ENCODE results near the gene SCRN1. TPM values are rescaled to one million over a fixed set of nuclear protein-coding genes. Genes with fewer than 3 reads are reported as not detected.

Gene SCRN1
- total RNA-seq, 2 experiments from 2014 or later, result 37.1 to 62.7 TPM

GRCh38 chr7:29918850-29919249 lies 70.8 kb downstream of the SCRN1 start:
- ChIA-PET CTCF (ENCODE audit: unreplicated experiment) (no interaction called here), POLR2A (interaction anchor here (0.6 kb wide), 1 partner anchor 281 kb away, joined by 3 read pairs; no protein-coding TSS in a partner anchor)
- no TSS peak for BruUV-seq (replicated peaks)
- Histone ChIP-seq H3K4me2 (ENCODE audit: low read length) (no peak overlapping the region), H3K4me3 (ENCODE audit: low read depth, low read length, poor library complexity, severe bottlenecking) (no peak overlapping the region), H3K4me1 (ENCODE audit: insufficient read depth, low read length, poor library complexity, severe bottlenecking) (no peaks in the 10 kb centered on the region), H3K27ac (ENCODE audit: low read depth, low read length, poor library complexity, severe bottlenecking) (no peak overlapping the region), H3K36me3 (ENCODE audit: insufficient read depth, low read length) (peaks cover 46% of the 10 kb centered on the region), H3K79me2 (ENCODE audit: insufficient read depth, low read depth, low read length) (no peaks in the 10 kb centered on the region), H4K20me1 (ENCODE audit: insufficient read depth, low read length) (no peaks in the 10 kb centered on the region), H2AFZ (ENCODE audit: low read length) (no peak overlapping the region), H3K9me2 (ENCODE audit: insufficient read depth, low read length) (no peaks in the 10 kb centered on the region), H3K9me3 (ENCODE audit: low read length) (no peaks in the 10 kb centered on the region)
- TF ChIP-seq CTCF (conservative IDR thresholded peaks at IDR 0.05; ENCODE audit: low read length) (no peak), EZH2phosphoT487 (IDR thresholded peaks at IDR 0.05; ENCODE audit: borderline replicate concordance, low read depth, low read length) (no peak)
- intact Hi-C loops (cut with micrococcal nuclease; ENCODE audit: unreplicated experiment), result no loop called here
- DNase-seq (ENCODE audit: low spot score), result no peak

- Histone ChIP-seq H3K79me2 (ENCODE audit: insufficient read depth, low read depth, low read length) (no peaks in the 10 kb centered on the region), H2AFZ (ENCODE audit: low read length) (no peak overlapping the region), H3K9me2 (ENCODE audit: insufficient read depth, low read length) (no peaks in the 10 kb centered on the region), H3K27ac (ENCODE audit: low read depth, low read length, poor library complexity, severe bottlenecking) (no peak overlapping the region), H3K36me3 (ENCODE audit: insufficient read depth, low read length) (peaks cover 35% of the 10 kb centered on the region), H3K4me2 (ENCODE audit: low read length) (no peak overlapping the region), H3K4me1 (ENCODE audit: insufficient read depth, low read length, poor library complexity, severe bottlenecking) (no peaks in the 10 kb centered on the region), H3K9me3 (ENCODE audit: low read length) (no peaks in the 10 kb centered on the region), H3K4me3 (ENCODE audit: low read depth, low read length, poor library complexity, severe bottlenecking) (no peak overlapping the region), H4K20me1 (ENCODE audit: insufficient read depth, low read length) (no peaks in the 10 kb centered on the region)
- DNase-seq (ENCODE audit: low spot score), result no peak
- ChIA-PET CTCF (ENCODE audit: unreplicated experiment) (interaction anchor here (0.6 kb wide), 1 partner anchor 10 kb away, joined by 3 read pairs; no protein-coding TSS in a partner anchor), POLR2A (no interaction called here)
- no peak for TF ChIP-seq CTCF (conservative IDR thresholded peaks at IDR 0.05; ENCODE audit: low read length)
- TF ChIP-seq EZH2phosphoT487 (IDR thresholded peaks at IDR 0.05; ENCODE audit: borderline replicate concordance, low read depth, low read length), result no peak
- BruUV-seq (replicated peaks), result no TSS peak
- intact Hi-C loops (cut with micrococcal nuclease; ENCODE audit: unreplicated experiment), result no loop called here
Measured at GRCh38 chr7:29917641-29918040, 72.0 kb downstream of the SCRN1 start.

- TF ChIP-seq EZH2phosphoT487 (IDR thresholded peaks at IDR 0.05; ENCODE audit: borderline replicate concordance, low read depth, low read length) (no peak), CTCF (conservative IDR thresholded peaks at IDR 0.05; ENCODE audit: low read length) (no peak)
- CTCF ChIA-PET (ENCODE audit: unreplicated experiment), result no interaction called here
- H3K79me2 ChIP-seq (ENCODE audit: insufficient read depth, low read depth, low read length), result no peaks in the 10 kb centered on the region
- no peak overlapping the region for H3K27ac ChIP-seq (ENCODE audit: low read depth, low read length, poor library complexity, severe bottlenecking)
- H3K4me3 ChIP-seq (ENCODE audit: low read depth, low read length, poor library complexity, severe bottlenecking), result no peak overlapping the region
- H3K4me1 ChIP-seq (ENCODE audit: insufficient read depth, low read length, poor library complexity, severe bottlenecking), result no peaks in the 10 kb centered on the region
- no peaks in the 10 kb centered on the region for H3K9me3 ChIP-seq (ENCODE audit: low read length)
- POLR2A ChIA-PET, result no interaction called here
- no peak for DNase-seq (ENCODE audit: low spot score)
- peaks cover 20% of the 10 kb centered on the region for H3K36me3 ChIP-seq (ENCODE audit: insufficient read depth, low read length)
- no peak overlapping the region for H2AFZ ChIP-seq (ENCODE audit: low read length)
- no peaks in the 10 kb centered on the region for H4K20me1 ChIP-seq (ENCODE audit: insufficient read depth, low read length)
- no peak overlapping the region for H3K4me2 ChIP-seq (ENCODE audit: low read length)
- no TSS peak for BruUV-seq (replicated peaks)
- no peaks in the 10 kb centered on the region for H3K9me2 ChIP-seq (ENCODE audit: insufficient read depth, low read length)
- intact Hi-C loops (cut with micrococcal nuclease; ENCODE audit: unreplicated experiment), result no loop called here
Measured at GRCh38 chr7:29915481-29916215, 74.0 kb downstream of the SCRN1 start.

Measured in OCI-LY7 (cell line).